AG09319 (cell line): ENCODE measurements around the gene SLC26A11.

ENCODE experiments used
- DNase-seq: peaks from one replicate; pipeline ENCODE4 v3.0.0-alpha.2; 2010; ENCODE audit warnings: low read depth; ENCODE audit errors: extremely low read depth
- CTCF ChIP-seq: IDR thresholded peaks from 2 replicates; pipeline ENCODE4 v1.5.1; 2011; ENCODE audit warnings: low read depth, mild to moderate bottlenecking, inconsistent platforms, low read length, moderate library complexity

The SLC26A11 gene

DNA sequence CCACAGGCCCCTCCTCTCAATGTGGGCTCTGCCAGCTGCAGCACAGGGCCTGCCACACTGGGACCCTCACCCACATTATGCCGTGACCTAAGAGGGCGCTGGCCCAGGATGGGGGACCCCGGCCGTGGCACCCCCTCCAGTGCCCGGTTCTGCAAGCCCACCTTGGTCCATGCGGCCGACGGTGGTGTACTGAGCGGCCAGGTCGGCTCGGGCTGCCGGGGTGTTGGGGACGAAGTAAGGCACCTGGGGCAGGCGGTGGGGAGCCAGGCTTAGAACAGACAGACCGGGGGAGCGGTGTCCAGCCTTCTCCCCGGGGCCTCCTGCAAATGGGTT is 6.6 kb upstream of the SLC26A11 start:
- TF ChIP-seq CTCF, result no peak
- no peak for DNase-seq

- no peak for DNase-seq
- no peak for TF ChIP-seq CTCF
These were observed 6.0 kb upstream of the SLC26A11 start for GRCh38 chr17:80214012-80214877.

DNA sequence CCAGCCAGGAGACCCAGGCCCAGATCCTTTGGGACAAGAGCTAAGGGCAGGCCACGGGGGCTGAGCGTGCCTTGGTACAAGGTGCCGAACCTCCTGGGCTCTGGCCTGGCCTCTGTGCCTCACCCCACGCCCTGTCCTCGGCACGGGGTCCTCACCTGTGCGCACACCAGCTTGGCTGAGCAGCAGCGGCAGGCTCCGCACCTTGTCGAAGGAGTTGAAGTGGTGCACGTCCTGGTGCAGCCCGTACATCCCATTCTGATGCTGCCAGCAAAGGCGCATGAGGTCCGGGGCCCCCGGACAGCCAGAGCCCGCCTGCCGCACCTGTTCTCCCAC is 5.4 kb upstream of the SLC26A11 start:
- no peak for TF ChIP-seq CTCF

GRCh38 chr17:80216473-80217456 is 3.5 kb upstream of the SLC26A11 start:
- no peak for TF ChIP-seq CTCF
- no peak for DNase-seq

More for the DNA sequence above, 5.4 kb upstream of the SLC26A11 start:
- DNase-seq, result no peak

GRCh38 chr17:80217703-80218362 is 2.4 kb upstream of the SLC26A11 start:
- TF ChIP-seq CTCF, result no peak
- no peak for DNase-seq

DNA sequence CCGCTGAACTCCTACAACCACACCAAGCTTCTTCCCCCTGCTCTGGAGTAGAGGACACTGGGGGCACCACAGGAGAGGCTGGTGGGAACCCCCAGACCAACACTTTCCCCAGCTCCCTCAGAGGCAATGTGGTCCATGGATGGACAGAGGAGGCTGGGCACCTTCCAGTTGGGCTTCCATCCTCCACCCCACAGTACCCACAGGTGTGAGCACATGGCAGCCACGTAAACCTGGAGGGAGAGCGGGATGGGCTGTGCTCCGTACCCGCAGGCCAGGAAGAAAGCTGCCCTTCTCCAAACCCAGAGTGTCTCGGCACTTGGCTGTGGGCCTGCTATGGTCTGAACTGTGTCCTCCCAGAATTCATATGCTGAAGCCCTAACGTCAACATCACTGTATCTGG is 1.8 kb upstream of the SLC26A11 start:
- TF ChIP-seq CTCF, result no peak
- no peak for DNase-seq
